ENCODE data around the gene AUH. TPM values are rescaled to one million over a fixed set of nuclear protein-coding genes. Genes with fewer than 3 reads are reported as not detected.

The AUH gene
- total RNA-seq, 4 donors from 2014 or later: 26.0 to 61.0 (median 31.0) TPM

GRCh38 chr9:91386765-91387164 lies 25.0 kb upstream of the AUH start:
- DNase-seq (ENCODE audit: low spot score in 2 of 2): no peak
- Histone ChIP-seq H3K4me1 (no peaks in the 10 kb centered on the region), H3K36me3 (no peaks in the 10 kb centered on the region), H3K27me3 (no peaks in the 10 kb centered on the region), H3K4me3 (no peak overlapping the region), H3K9me3 (no peaks in the 10 kb centered on the region), H3K27ac (no peak overlapping the region)
- TF ChIP-seq CTCF (IDR thresholded peaks at IDR 0.05): no peak
- TF ChIP-seq EP300 (IDR thresholded peaks at IDR 0.05): no peak
- no peak for TF ChIP-seq POLR2A (IDR thresholded peaks at IDR 0.05)
- no peak for TF ChIP-seq POLR2AphosphoS5 (IDR thresholded peaks at IDR 0.05)

GRCh38 chr9:91384954-91385353 lies 23.2 kb upstream of the AUH start:
- Histone ChIP-seq H3K27ac (no peak overlapping the region), H3K9me3 (no peaks in the 10 kb centered on the region), H3K4me1 (no peaks in the 10 kb centered on the region), H3K4me3 (no peak overlapping the region), H3K27me3 (no peaks in the 10 kb centered on the region), H3K36me3 (no peaks in the 10 kb centered on the region)
- DNase-seq (ENCODE audit: low spot score in 2 of 2): no peak
- no peak for TF ChIP-seq POLR2AphosphoS5 (IDR thresholded peaks at IDR 0.05)
- no peak for TF ChIP-seq POLR2A (IDR thresholded peaks at IDR 0.05)
- TF ChIP-seq EP300 (IDR thresholded peaks at IDR 0.05): no peak
- no peak for TF ChIP-seq CTCF (IDR thresholded peaks at IDR 0.05)
- WGBS: 60% methylated on average over 1 of the region's 1 CpG

- Histone ChIP-seq H3K36me3 (no peaks in the 10 kb centered on the region), H3K9me3 (no peaks in the 10 kb centered on the region), H3K27me3 (no peaks in the 10 kb centered on the region), H3K4me1 (no peaks in the 10 kb centered on the region), H3K4me3 (no peak overlapping the region), H3K27ac (no peak overlapping the region)
- no peak for DNase-seq (ENCODE audit: low spot score in 2 of 2)
- TF ChIP-seq POLR2A (IDR thresholded peaks at IDR 0.05): no peak
- TF ChIP-seq POLR2AphosphoS5 (IDR thresholded peaks at IDR 0.05): no peak
- no peak for TF ChIP-seq EP300 (IDR thresholded peaks at IDR 0.05)
- TF ChIP-seq CTCF (IDR thresholded peaks at IDR 0.05): no peak
Observed at GRCh38 chr9:91383577-91383976, 21.9 kb upstream of the AUH start.

- no peaks in the 10 kb centered on the region for H3K9me3 ChIP-seq
- no peak for DNase-seq (ENCODE audit: low spot score in 2 of 2)
- no peak overlapping the region for H3K27ac ChIP-seq
- no peaks in the 10 kb centered on the region for H3K36me3 ChIP-seq
- 93% methylated on average over 4 of the region's 4 CpGs for WGBS
- H3K4me1 ChIP-seq: no peaks in the 10 kb centered on the region
- no peak for TF ChIP-seq CTCF (IDR thresholded peaks at IDR 0.05)
- no peak for TF ChIP-seq POLR2AphosphoS5 (IDR thresholded peaks at IDR 0.05)
- TF ChIP-seq POLR2A (IDR thresholded peaks at IDR 0.05): no peak
- no peak for TF ChIP-seq EP300 (IDR thresholded peaks at IDR 0.05)
- H3K27me3 ChIP-seq: no peaks in the 10 kb centered on the region
- H3K4me3 ChIP-seq: no peak overlapping the region
Observed at GRCh38 chr9:91382298-91382697, 20.6 kb upstream of the AUH start.

GRCh38 chr9:91379426-91379825 lies 17.7 kb upstream of the AUH start:
- 56% methylated on average over 3 of the region's 3 CpGs for WGBS
- no peak overlapping the region for H3K27ac ChIP-seq
- no peaks in the 10 kb centered on the region for H3K36me3 ChIP-seq
- no peak for DNase-seq (ENCODE audit: low spot score in 2 of 2)
- no peaks in the 10 kb centered on the region for H3K27me3 ChIP-seq
- no peaks in the 10 kb centered on the region for H3K9me3 ChIP-seq
- TF ChIP-seq POLR2A (IDR thresholded peaks at IDR 0.05) (no peak), POLR2AphosphoS5 (IDR thresholded peaks at IDR 0.05) (no peak), EP300 (IDR thresholded peaks at IDR 0.05) (no peak), CTCF (IDR thresholded peaks at IDR 0.05) (no peak)
- H3K4me1 ChIP-seq: peaks cover 5% of the 10 kb centered on the region
- H3K4me3 ChIP-seq: no peak overlapping the region
